Fibroblast of skin of scalp (primary cell): Measurements from ENCODE around the gene SULT1C3. TPM values are rescaled to one million over a fixed set of nuclear protein-coding genes. Genes with fewer than 3 reads are reported as not detected.

Source experiments
- DNase-seq: peaks from one replicate; pipeline ENCODE4 v3.0.0-alpha.2; 2013
- polyA plus RNA-seq, 2 experiments: library from polyadenylated mRNA; unstranded; fragments of 120-200 nt; gene quantifications; one replicate each; pipeline ENCODE4 v1.2.1, GENCODE V29; 2013; ENCODE audit not compliant: insufficient read length in 2 of 2

Gene SULT1C3
- not detected for polyA plus RNA-seq (2013, experiment 1 of 2; ENCODE audit: insufficient read length)
- polyA plus RNA-seq (2013, experiment 2 of 2; ENCODE audit: insufficient read length): not detected

DNA sequence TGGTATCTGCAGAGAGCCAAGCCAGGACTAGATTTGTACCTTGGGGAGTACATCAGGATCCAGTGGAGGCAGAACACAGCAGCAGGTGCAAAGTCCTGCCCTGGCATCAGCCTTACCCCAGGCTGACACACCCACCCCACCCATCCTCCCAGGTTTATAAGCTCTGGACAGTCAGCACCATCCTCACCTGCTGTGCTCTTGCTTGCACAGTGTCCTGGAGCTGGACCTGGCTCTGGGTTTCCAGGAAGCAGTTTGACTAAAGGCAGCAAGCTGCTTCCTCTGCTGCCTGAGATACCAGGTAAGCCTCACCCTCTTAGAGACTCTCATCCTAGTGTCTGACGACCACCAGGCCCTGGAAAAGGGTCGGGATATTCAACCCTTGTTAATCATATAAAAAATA, at the start of gene SULT1C3:
SULT1C3 (plus strand) TSS at position 183 of the 400 bp plus-strand sequence. CDS start 7,227 bp downstream, outside the sequence.
- no peak for DNase-seq

DNA sequence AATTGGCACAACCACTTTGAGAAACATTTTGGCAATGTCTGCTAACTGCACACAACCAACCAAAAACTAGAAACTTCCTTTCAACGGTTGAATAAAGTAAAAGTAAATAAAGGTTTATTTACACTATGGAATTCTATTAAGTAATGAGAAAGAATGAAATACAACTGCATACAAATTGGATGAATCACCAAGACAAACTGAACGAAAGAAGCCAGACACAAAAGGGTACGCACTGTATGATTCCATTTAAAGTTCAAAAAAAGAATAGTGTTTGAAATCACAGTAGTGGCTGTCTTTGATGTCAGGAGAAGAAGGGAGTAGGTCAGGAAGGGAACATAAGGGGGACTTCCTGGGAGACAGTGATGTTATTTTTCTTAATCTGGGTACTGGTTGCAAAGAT, 46.5 kb upstream of the SULT1C3 start:
- peak; percentile 5 for DNase-seq

DNA sequence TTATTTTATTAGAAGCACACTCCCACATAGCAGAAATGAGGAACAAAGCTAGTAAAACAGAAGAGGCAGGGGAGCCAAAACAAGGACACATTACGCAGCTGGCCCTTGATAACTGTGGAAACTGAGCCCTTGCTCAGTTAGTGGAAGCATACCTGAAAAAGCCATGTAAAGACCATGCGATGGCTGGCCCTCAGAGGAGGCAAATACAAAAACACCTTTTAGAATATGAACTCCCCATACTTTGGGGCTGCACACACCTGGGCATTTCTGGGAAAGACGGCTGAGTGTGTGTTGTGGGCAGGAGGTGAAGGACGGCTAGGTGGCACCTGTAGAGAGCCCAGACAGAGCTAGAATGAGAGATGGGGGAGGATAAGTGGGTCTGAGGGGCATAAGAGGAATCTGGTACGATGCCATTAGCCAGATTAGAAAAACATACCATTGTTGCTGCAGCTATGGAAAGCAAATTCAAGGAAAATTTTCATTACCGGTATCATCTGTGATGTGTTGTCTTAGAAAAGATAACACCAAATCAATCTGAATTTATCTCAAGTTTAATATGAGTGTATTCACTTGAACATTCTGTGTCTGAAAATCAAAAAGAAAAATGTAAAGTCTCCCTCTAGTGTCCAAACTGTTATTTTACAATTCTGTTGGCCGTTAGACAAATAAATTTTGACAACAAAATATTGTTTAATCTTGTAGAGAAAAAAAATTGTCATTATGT, 45.2 kb upstream of the SULT1C3 start:
- DNase-seq: peak; percentile 10

DNA sequence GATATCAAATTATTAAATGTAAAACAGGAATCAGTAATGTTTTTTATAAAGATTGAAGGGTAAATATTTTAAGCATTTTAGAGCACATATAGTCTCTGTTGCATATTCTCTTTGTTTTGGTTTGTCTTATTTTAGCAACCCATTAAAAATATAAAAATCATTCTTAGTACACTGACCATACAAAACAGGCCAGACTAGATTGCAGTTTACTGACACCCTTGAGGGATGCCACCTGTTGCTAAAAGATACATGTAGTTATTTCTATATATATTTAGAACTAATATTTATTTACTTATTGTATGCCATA, 44.7 kb upstream of the SULT1C3 start:
- DNase-seq: no peak

DNA sequence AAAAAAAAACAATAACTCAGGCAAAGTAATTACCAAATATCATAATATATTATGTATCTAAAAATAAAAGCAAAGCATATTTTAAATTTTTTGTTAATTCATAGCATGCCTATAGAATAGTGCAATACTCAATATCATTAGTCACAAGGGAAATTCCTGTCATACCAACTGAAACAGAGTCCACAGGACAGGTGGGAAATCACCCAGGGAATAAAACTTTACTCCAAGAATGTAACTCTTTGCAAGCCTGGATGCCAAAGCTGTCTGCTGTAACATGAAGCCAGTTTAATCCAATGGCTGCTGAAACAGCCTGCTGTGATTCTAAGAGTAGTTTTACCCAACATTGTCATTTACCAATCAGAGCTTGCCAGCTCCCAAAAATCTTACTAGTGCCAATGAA, 40.0 kb upstream of the SULT1C3 start:
- DNase-seq: peak; percentile 44

DNA sequence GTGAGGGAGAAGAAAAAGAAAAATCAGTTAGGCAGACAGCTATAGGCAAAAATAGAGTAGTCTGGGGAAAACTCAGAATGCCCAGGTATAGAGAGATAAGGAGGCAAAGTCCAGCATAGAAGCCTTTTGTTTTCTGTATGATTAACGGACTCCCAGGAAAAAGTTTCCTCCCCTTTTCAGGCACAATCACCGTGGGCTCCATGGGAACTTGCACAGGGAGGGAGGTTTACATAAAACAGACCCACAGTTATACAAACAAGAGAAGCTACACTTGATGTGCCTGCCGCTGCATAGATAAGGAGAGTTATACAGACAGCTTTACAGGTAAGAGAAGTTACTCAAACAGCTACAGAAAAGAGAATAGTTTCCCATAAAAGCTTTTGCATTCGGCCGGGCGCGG, 39.2 kb upstream of the SULT1C3 start:
- DNase-seq: no peak

DNA sequence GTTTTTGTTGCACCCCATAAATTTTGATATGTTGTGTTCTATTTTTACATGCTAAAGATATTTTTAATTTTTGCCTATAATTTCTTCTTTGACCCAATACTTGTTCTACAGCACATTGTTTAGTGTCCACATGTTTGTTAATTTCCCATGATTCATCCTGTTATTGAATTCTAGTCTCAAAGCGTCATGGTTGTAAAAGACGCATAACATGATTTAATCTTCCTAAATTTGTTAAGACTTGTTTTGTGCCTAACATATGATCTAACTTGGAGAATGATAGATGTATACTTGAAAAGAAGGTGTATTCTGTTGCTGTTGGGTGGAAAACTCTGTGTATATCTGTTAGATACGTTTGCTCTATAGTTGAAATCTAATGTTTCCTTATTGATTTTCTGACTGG, 27.1 kb upstream of the SULT1C3 start:
- DNase-seq: no peak

DNA sequence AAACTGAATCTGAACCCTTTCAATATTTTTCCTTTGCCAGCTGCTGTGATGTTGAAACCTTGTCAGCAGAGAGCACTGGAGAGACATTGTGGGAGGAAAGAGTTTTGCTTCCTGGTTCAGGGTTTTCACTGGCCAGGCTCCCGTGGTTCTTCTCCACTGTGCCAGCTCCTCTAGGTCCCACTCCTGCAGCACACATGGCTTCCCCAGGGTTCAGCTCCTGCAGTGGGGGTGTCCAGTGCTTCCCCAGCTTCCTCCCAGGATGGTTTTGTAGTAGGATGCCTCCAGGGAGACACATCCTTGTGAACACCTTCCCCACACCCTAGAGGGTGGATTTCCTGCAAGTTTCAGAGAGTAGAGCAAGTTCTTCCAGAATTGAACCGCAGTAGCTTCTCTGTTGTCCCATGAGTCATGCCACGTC, 24.0 kb upstream of the SULT1C3 start:
- peak; percentile 27 for DNase-seq

DNA sequence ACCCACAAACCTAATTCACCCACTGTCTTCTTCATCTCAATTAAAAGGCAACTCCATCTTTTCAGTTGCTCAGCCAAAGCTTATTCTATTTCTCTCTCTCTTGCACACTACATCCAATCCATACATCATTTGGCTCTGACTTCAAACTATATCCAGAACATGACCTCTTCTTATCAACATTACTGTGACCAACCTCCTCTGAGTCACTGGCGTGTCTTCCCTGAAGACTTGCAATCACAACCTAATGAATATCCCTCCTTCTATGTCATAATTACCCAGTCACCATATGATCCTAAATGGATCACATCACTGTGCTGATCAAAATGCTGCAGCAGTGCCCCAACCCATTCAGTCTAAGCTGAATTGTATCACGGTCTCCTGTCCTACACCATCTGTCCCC, 22.6 kb upstream of the SULT1C3 start:
- DNase-seq: no peak

DNA sequence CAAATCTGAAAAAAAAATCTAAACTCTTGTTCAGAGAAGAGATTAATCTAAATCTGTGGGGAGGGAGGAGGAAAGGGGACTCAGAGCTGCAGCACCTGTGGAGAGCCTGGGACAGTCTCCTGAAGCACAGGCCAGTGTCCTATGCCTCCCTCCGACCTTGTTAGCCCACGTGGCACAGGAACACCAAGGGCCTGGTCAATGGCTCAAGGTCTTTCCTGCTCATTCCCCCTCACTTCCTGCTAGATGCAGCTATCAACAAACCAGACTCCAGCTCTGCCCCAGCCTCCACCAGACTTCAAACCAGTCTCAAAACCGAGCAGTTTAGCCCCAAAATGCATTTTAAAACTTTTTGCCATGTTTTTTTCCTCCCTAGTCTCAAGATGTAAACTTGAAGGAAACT, 20.1 kb upstream of the SULT1C3 start:
- no peak for DNase-seq

DNA sequence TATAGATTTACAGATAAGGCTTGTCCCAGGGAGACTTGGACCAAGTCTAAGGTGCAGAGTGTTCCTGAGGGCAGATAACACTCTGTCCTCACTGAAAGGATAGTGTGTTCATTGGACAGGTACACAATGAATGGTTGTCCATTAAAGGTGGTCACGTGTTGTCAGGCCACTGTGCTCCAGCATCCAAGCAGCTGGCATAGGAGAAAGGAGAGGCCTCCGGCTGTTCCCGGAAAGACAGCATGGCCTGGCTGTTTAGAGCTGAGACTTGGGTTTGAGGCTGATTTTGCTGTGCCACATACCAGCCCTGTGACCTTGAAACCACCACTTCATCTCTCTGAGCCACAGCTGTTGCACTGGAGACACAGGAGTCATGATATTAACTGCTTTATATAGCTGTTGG, 19.6 kb upstream of the SULT1C3 start:
- DNase-seq: no peak

DNA sequence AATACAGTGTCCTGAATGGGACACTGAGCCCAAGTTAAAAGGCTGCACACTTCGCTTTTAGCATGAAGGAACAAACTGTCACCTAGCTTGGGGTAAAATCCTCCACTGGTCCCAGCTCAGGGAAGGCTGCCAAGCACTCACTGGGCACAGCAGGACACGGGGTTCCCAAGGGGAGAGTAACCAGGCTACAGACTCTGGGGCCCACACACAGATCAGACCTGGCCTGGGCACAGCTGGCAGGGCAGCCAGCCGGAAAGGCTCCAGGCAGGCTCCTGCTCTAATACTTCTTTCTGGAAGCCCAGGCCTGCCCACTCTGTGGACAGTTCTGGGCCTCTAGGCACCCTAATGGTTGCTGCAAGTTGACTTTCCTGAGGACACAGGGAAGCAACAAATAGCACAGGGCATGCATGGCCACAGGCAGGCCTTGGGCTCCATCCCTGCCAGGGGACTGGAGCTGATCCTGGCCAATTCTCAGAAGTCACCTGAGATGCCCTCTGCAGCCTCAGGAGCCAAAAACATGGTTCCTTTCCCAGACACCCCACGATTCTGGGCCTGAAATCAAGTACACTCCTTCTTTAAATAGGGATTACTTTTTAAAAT, 18.7 kb upstream of the SULT1C3 start:
- no peak for DNase-seq

DNA sequence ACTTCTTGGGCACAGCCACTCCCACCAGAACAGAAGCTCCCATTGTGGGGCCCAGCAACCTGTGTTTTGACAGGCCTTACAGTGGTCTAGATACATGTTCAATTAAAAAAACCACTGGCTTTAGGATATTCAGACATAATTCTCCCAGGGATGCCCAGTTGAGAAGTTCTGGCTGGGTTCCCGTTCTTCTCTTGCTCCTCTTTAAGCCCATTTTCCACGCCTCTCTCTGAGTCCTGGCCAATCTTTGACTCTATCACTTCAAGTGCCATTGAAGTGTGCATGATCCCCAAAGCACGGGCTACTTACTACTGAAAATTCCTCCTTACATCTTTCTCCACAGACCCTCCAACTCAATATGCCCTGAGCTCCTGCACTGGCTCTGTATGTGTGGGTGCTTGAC, 17.5 kb upstream of the SULT1C3 start:
- no peak for DNase-seq

DNA sequence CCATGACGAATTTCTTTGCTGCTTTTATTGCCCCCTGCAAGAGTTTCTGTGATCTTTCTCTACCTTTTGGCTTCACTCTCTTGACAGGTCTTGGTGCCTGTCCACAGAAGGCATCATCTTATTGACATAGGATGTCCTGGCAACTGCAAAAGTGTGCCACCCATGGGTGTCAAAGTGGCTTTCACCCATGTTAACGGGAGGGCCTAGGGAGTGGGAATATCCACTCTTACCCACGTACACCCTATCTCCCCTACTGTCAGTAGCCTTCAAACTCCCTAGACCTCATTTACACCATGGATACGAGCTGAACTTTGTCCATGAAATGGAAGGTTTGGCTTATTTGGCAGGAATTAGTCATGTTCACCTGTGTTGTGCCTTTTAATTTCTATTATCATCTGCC, 16.2 kb upstream of the SULT1C3 start:
- DNase-seq: no peak

DNA sequence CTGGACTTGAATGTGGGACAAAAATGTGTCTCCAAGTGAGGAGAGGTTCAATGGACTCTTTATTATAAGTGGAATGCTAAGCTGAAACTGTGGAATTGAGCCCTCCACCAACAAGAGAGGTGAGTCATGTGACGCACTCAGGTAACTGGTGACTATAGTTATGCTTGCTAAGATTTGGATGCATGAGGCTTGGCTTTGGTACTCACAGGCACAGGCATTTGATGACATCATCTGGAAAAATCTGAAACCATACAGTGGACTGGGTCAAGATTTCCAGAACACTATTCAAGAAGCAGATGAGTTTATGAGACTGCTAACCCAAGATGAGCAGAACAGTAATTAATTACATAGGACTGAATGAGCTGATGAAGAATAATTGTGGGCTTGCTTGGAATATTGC, 15.7 kb upstream of the SULT1C3 start:
- no peak for DNase-seq

DNA sequence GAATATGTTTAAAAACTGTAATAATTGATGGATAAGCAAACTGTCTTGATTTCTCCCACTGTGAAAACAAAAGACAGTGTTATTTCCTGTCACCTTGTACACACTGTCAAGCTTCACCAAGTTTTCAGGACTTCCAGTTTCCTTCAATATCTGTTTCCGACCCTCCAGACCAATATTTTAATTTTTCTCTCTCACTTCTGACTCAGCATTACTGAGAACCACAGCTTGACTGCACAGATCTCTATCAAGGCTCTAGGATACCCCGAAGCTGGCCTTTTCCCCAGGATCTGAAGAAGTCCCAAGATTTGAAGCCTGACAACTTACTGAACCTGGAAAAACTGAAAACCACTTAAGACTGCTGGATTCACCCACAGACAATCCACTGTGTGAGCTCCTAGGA, 13.2 kb upstream of the SULT1C3 start:
- no peak for DNase-seq

DNA sequence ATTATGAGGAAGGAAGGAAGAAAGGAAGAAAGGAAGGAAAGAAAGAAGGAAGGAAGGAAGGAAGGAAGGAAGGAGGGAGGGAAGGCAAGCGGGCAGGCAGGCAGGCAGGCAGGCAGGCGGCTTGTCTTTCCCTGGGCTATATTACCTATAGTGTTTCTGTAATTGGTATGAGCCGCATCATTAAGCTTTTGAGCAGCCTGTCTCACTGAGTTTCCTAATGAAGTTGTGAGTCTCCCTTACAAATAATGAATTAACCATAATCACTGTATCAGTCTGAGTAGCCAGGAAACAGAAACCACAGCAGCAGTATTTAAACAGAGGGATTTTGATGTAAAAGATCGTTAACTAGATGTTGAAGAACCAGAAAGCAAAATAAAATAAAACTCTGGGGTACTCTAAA, 11.8 kb upstream of the SULT1C3 start:
- DNase-seq: no peak

DNA sequence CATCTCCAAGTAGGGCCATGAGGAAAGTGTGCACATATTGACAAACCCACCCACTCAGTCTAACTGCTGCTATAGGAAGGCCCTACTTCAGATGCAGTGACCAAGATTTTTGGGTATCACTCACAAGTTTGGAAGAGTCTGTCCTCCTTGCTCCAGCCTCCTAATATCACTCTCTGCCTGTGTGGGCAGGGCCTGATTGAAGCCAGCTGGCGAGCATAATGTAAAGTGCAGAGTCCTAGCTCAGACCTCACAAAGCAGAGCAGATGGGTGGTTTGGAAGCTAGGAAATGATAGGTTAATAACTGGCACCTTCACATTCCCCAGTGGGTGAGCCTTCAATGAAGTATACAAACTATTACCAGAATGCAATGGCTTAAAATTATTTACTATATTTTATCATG, 11.2 kb upstream of the SULT1C3 start:
- DNase-seq: no peak

DNA sequence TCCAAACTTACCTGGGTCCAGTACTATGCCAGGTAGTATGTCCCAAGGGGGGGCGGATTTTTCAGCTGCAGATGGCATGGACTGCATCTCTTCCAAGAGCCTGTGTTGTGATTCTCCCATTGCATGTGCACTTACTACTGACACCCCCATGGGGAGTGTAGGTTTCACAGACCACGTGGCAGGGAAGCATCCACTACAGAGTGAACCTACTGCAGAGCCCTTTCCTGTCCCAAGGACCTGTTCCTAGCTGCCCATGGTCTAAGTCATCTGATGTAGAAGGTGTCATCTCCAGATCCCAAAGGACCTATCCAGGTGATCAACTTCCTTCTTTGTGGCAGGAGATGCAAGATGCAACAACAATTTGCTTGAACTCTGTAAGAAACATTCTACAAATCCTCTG, 9.9 kb upstream of the SULT1C3 start:
- no peak for DNase-seq

DNA sequence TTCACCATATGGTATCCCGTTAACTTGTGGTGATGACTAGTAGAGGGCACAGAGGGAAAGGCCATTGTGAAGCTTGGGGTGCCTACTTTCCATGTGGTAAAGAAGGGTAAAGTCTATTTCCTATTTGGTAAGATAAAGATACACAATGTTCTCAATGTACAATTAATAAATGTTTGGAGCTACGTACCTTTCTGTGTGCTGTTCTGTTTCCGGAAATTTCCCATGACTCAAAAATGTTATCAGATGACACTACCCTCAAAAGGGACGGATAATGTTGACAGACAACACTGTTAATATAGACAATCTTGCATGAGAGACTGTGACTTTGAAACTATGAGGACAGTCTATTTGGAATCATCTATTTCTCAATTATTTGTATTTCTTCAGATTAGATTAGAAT, 4.2 kb upstream of the SULT1C3 start:
- DNase-seq: no peak

DNA sequence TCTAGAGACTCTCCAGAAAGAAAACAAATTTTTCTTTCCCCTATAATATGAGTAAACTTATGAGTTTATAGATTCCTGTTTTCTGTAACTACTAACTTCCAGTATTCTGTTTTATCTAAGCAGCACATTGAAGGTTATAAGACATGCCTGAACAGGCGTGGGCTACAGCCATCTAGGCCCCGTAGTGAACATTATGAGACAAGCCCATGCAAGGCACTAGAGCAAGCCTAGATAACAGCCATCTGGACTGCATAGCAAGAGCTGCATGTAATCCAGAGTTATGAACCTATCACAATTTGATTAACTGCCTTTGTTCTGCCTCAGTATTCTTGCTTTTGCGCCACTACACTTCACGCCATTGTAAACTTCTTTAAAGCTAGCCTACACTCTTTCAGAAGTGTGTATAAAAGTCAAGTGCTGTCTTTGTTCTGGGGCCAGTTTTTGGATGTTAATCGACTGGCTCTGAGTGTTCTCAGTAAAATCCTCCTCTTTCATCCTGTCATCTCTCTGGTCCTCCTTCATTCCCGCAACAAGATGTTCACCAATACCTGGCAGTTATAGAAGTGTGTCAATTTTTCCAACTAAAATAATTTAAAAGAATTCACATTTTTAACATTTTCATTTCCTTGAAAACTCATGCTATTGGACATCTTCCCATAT, 3.0 kb upstream of the SULT1C3 start:
- no peak for DNase-seq

DNA sequence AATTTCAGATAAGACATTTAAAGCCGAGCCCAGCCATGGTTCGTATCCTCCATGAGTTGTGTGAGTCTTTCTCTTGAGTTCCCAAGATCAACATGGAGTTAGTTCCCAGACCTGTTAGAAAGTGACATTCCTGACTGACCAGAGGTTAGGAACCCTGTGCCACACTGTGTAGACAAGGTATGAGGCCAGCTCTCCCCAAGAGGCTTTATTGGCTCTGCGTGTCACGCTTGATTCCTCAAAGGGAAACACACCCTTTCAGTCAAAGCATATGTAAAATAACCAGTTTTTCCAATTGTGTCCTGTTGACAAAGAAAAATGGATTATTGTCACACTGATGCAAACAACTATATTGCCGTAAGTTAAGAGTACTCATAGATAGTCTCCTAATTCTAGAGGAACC, 1.2 kb downstream of the SULT1C3 start:
- no peak for DNase-seq

DNA sequence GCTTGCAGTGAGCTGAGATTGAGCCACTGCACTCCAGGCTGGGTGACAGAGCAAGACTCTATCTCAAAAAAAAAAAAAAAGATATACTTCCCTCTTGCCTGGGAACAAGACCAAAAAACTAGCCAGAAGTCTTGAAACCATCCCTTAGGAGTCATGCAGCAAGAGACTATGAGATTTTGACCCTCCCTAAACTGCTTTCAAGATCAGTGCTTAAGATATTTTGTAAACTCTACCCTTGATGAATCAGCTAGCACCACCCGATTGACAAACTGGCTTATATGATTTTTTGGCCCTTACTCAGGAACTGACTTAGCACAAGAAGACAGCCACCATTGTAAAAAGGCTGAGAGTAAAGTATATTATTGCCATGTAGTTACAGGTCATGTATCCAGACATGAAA, 3.8 kb downstream of the SULT1C3 start:
- DNase-seq: no peak
